Measurements from ENCODE around the gene C19orf25.

C19orf25 gene

GRCh38 chr19:1460033-1460995 lies 18.7 kb downstream of the C19orf25 start:
- no peak for DNase-seq

GRCh38 chr19:1459479-1459878 lies 19.5 kb downstream of the C19orf25 start:
- no peak for DNase-seq

GRCh38 chr19:1457892-1458291 lies 21.1 kb downstream of the C19orf25 start:
- no peak for DNase-seq

GRCh38 chr19:1457031-1457739 lies 21.8 kb downstream of the C19orf25 start:
- no peak for DNase-seq

- no peak for DNase-seq
These were observed 22.7 kb downstream of the C19orf25 start for GRCh38 chr19:1456121-1456900.

- no peak for DNase-seq
These were observed 23.5 kb downstream of the C19orf25 start for GRCh38 chr19:1455336-1456120.

- no peak for DNase-seq
These were observed 24.0 kb downstream of the C19orf25 start for GRCh38 chr19:1455002-1455335.

- DNase-seq, result no peak
These were observed 25.3 kb downstream of the C19orf25 start for GRCh38 chr19:1453525-1454364.

GRCh38 chr19:1452802-1453524 lies 26.1 kb downstream of the C19orf25 start:
- DNase-seq, result no peak

GRCh38 chr19:1451916-1452801 lies 26.9 kb downstream of the C19orf25 start:
- no peak for DNase-seq

- DNase-seq, result no peak
These were observed 28.0 kb downstream of the C19orf25 start for GRCh38 chr19:1450735-1451731.

- peak; percentile 72 for DNase-seq
These were observed 29.3 kb downstream of the C19orf25 start, which contains the start of gene APC2 for GRCh38 chr19:1449467-1450442. Gene APC2, plus strand, starts transcription at chr19:1450121. Its CDS starts 2,881 bp downstream, at chr19:1453002.

GRCh38 chr19:1447944-1448343 lies 31.1 kb downstream of the C19orf25 start:
- no peak for DNase-seq

- DNase-seq, result no peak
These were observed 31.5 kb downstream of the C19orf25 start for GRCh38 chr19:1447504-1447903.

- DNase-seq, result peak; percentile 38
These were observed 32.1 kb downstream of the C19orf25 start for GRCh38 chr19:1446713-1447481.

Measured in DMS79 treated with DMSO at 0.1 percent for 48 hours (cell line).